ENCODE data around the gene SNRPF. TPM values are rescaled to one million over a fixed set of nuclear protein-coding genes. Genes with fewer than 3 reads are reported as not detected.

The SNRPF gene
- total RNA-seq, 1 donor from 2014 or later, result 48.5 TPM

DNA sequence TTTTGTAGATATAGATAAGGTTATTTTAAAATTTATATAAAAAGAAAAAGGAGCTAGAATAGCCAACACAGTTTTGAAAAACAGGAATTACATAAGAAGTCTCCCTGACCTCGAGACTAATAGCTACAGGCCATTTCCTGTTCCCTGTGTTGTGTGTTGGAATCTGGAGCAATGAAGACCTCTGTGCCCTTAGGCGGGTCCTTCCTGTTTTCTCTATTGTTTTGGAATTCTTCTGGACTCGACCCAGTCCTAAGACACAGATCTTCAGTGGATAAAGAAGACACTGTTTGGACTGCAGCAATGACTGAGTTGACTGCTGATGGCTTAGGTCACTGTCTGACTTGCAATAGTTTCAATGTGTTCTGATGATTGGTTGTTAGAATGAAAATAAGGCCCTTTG lies 26.2 kb downstream of the SNRPF start:
- TF ChIP-seq CTCF (IDR thresholded peaks at IDR 0.05; ENCODE audit: unreplicated experiment), result no peak
- H3K36me3 Mint-ChIP-seq (ENCODE audit: insufficient read depth), result no peaks in the 10 kb centered on the region
- no peak for DNase-seq (ENCODE audit: low spot score, unreplicated experiment)
- H3K4me3 Mint-ChIP-seq (ENCODE audit: low read depth), result no peak overlapping the region
- no peaks in the 10 kb centered on the region for H3K4me1 Mint-ChIP-seq (ENCODE audit: low read depth)
- no peak overlapping the region for H3K27ac Mint-ChIP-seq
- H3K9me3 Mint-ChIP-seq (ENCODE audit: low read depth), result no peaks in the 10 kb centered on the region
- H3K27me3 Mint-ChIP-seq, result no peaks in the 10 kb centered on the region

DNA sequence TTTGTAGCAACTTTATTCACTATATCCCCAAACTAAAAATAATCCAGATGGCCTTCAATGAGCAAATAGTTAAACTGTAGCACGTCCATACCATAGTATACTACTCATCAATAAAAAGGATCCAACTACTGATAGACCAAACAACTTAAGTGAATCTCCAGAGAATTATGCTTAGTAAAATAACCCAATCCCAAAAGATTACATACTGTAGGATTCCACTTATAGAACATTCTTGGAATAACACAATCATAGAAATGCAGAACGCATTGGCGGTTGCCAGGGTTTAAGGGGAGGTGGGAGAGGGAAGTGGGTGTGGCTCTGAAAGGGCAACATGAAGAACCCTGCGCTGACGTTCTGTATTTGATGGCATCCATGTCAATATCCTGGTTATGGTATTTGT lies 28.6 kb downstream of the SNRPF start:
- H3K4me3 Mint-ChIP-seq (ENCODE audit: low read depth), result no peak overlapping the region
- no peaks in the 10 kb centered on the region for H3K36me3 Mint-ChIP-seq (ENCODE audit: insufficient read depth)
- TF ChIP-seq CTCF (IDR thresholded peaks at IDR 0.05; ENCODE audit: unreplicated experiment), result no peak
- H3K27me3 Mint-ChIP-seq, result no peaks in the 10 kb centered on the region
- no peaks in the 10 kb centered on the region for H3K9me3 Mint-ChIP-seq (ENCODE audit: low read depth)
- H3K4me1 Mint-ChIP-seq (ENCODE audit: low read depth), result no peaks in the 10 kb centered on the region
- no peak for DNase-seq (ENCODE audit: low spot score, unreplicated experiment)
- H3K27ac Mint-ChIP-seq, result no peak overlapping the region

DNA sequence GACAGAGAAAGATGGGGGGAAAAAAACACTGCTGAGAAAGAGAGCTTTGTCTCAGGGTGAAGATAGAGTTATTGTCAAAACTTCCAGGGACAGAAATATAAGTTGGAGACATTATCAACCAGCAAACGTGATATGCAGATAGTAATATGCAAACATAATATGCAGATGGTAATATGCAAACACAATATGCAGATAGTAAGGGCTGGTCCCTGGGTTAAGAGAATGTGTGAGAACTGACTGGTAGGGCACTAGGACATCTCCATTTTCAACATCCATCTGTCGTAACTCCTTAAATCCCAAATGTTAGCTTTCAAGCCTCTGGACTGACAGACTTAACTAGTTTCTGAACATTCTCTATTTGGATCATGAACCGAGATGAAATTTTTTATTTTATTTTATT lies 32.2 kb downstream of the SNRPF start:
- Mint-ChIP-seq H3K27ac (no peak overlapping the region), H3K36me3 (ENCODE audit: insufficient read depth) (no peaks in the 10 kb centered on the region), H3K27me3 (no peaks in the 10 kb centered on the region), H3K9me3 (ENCODE audit: low read depth) (peaks cover 3% of the 10 kb centered on the region), H3K4me3 (ENCODE audit: low read depth) (no peak overlapping the region), H3K4me1 (ENCODE audit: low read depth) (no peaks in the 10 kb centered on the region)
- no peak for TF ChIP-seq CTCF (IDR thresholded peaks at IDR 0.05; ENCODE audit: unreplicated experiment)
- DNase-seq (ENCODE audit: low spot score, unreplicated experiment), result no peak

GRCh38 chr12:95896846-95897245 lies 38.1 kb downstream of the SNRPF start:
- Mint-ChIP-seq H3K27ac (no peak overlapping the region), H3K4me1 (ENCODE audit: low read depth) (no peaks in the 10 kb centered on the region), H3K27me3 (no peaks in the 10 kb centered on the region), H3K36me3 (ENCODE audit: insufficient read depth) (no peaks in the 10 kb centered on the region), H3K9me3 (ENCODE audit: low read depth) (peaks cover 3% of the 10 kb centered on the region), H3K4me3 (ENCODE audit: low read depth) (no peak overlapping the region)
- no peak for TF ChIP-seq CTCF (IDR thresholded peaks at IDR 0.05; ENCODE audit: unreplicated experiment)
- DNase-seq (ENCODE audit: low spot score, unreplicated experiment), result no peak

DNA sequence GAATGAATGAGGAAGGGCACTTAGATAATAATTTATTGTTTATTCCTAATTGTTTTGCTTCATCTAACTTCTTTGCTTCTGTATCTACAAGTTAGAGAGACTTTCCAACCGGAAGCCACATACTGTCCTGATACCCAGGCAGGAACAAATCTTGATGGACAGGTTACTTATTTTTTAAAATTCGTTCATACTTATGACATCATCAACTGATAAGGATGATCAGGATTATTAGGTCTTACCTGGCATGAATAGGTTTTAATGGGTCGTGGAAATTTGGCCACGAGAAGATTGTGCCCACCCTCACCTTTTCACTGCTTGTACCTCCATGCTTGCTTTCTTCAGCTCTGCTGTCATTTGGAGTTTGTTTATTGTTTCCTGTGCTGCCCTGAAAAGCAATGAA lies 39.3 kb downstream of the SNRPF start:
- Mint-ChIP-seq H3K9me3 (ENCODE audit: low read depth) (peaks cover 3% of the 10 kb centered on the region), H3K27ac (no peak overlapping the region), H3K4me3 (ENCODE audit: low read depth) (no peak overlapping the region), H3K36me3 (ENCODE audit: insufficient read depth) (no peaks in the 10 kb centered on the region), H3K4me1 (ENCODE audit: low read depth) (no peaks in the 10 kb centered on the region), H3K27me3 (no peaks in the 10 kb centered on the region)
- no peak for TF ChIP-seq CTCF (IDR thresholded peaks at IDR 0.05; ENCODE audit: unreplicated experiment)
- DNase-seq (ENCODE audit: low spot score, unreplicated experiment), result no peak

Data from progenitor cell of endocrine pancreas (in vitro differentiated cells).